Keratinocyte (primary cell): ENCODE data around the gene CASQ1. TPM values are rescaled to one million over a fixed set of nuclear protein-coding genes. Genes with fewer than 3 reads are reported as not detected.

Experiments used
- DNase-seq: peaks from one replicate; pipeline ENCODE4 v3.0.0-alpha.2; 2011; ENCODE audit warnings: low read depth, missing footprints, low spot score
- FAIRE-seq: peaks from 2 replicates; lab custom pipeline; 2011; peaks lifted over from hg19 to GRCh38; lab: Jason Lieb, UNC
- H2AFZ ChIP-seq: 2 replicates; pipeline ENCODE4 v1.6.0; 2012; ENCODE audit warnings: low read length, control low read depth, inconsistent platforms; ENCODE audit not compliant: control insufficient read depth
- H3K27ac ChIP-seq: 2 replicates; pipeline ENCODE4 v1.5.1; 2011; ENCODE audit warnings: low read length; ENCODE audit not compliant: control insufficient read depth, insufficient read depth
- H3K27me3 ChIP-seq: 3 replicates; pipeline ENCODE4 v1.6.0; 2011; ENCODE audit warnings: low read length; ENCODE audit not compliant: control insufficient read depth, insufficient read depth; ENCODE audit errors: extremely low read depth
- H3K36me3 ChIP-seq, 2 experiments: 2 replicates in 1 of 2; 3 replicates in 1 of 2; pipeline ENCODE4 v1.5.1; 2011; ENCODE audit warnings: low read length in 2 of 2, mild to moderate bottlenecking in 1 of 2; ENCODE audit not compliant: control insufficient read depth in 2 of 2, insufficient read depth in 2 of 2; ENCODE audit errors: extremely low read depth in 1 of 2
- H3K4me1 ChIP-seq: 3 replicates; pipeline ENCODE4 v1.5.1; 2011; ENCODE audit warnings: low read length; ENCODE audit not compliant: control insufficient read depth, insufficient read depth; ENCODE audit errors: extremely low read depth
- H3K4me2 ChIP-seq: 3 replicates; pipeline ENCODE4 v1.6.0; 2011; ENCODE audit warnings: low read depth, low read length; ENCODE audit not compliant: control insufficient read depth, insufficient read depth; ENCODE audit errors: extremely low read depth
- H3K4me3 ChIP-seq, 3 experiments: fragments of 200-600 bp in 1 of 3; sonication (generic) in 1 of 3; 2 replicates in 2 of 3; 3 replicates in 1 of 3; pipeline ENCODE4 v1.5.1; 2011 to 2016; ENCODE audit warnings: low read length in 3 of 3, mild to moderate bottlenecking in 3 of 3, control low read depth in 2 of 3, inconsistent platforms in 1 of 3, low read depth in 1 of 3, mixed read lengths in 1 of 3, mixed run types in 1 of 3, moderate library complexity in 1 of 3; ENCODE audit not compliant: control insufficient read depth in 2 of 3, insufficient read depth in 2 of 3; ENCODE audit errors: extremely low read depth in 1 of 3
- H3K79me2 ChIP-seq: 2 replicates; pipeline ENCODE4 v1.6.0; 2012; ENCODE audit warnings: low read length; ENCODE audit not compliant: control insufficient read depth, insufficient read depth
- H3K9ac ChIP-seq: 3 replicates; pipeline ENCODE4 v1.6.0; 2011; ENCODE audit warnings: low read length; ENCODE audit not compliant: control insufficient read depth, insufficient read depth; ENCODE audit errors: extremely low read depth
- H3K9me1 ChIP-seq: 3 replicates; pipeline ENCODE4 v1.6.0; 2011; ENCODE audit warnings: low read length; ENCODE audit not compliant: control insufficient read depth, insufficient read depth; ENCODE audit errors: extremely low read depth
- H3K9me3 ChIP-seq: 2 replicates; pipeline ENCODE4 v1.5.1; 2012; ENCODE audit warnings: low read depth, low read length; ENCODE audit not compliant: control insufficient read depth
- H4K20me1 ChIP-seq: 3 replicates; pipeline ENCODE4 v1.6.0; 2011; ENCODE audit warnings: low read length; ENCODE audit not compliant: control insufficient read depth, insufficient read depth; ENCODE audit errors: extremely low read depth
- CTCF ChIP-seq, 3 experiments: IDR thresholded peaks in 1 of 3; conservative IDR thresholded peaks in 1 of 3; optimal IDR thresholded peaks in 1 of 3; 2 replicates in 2 of 3; 3 replicates in 1 of 3; pipeline versions ENCODE3 to v1.5.1; 2011; ENCODE audit warnings: low read length in 3 of 3, mild to moderate bottlenecking in 3 of 3, moderate library complexity in 2 of 3, control low read depth in 1 of 3, inconsistent platforms in 1 of 3; ENCODE audit not compliant: insufficient read depth in 2 of 3; ENCODE audit errors: extremely low read depth in 1 of 3
- EZH2 ChIP-seq: IDR thresholded peaks from one replicate; pipeline ENCODE4 v1.6.1; 2012; ENCODE audit warnings: inconsistent platforms, mild to moderate bottlenecking, low read length, moderate library complexity
- dilution Hi-C: fragments of 300-500 bp; cut with MboI; formaldehyde crosslinking; loops from one replicate; pipeline ENCODE4 v1.7.0; 2020; ENCODE audit warnings: low sequenced_read_pairs; ENCODE audit not compliant: extremely low pct_ligation_motif_present
- polyA plus RNA-seq, 5 experiments: library from polyadenylated mRNA; depleted of rRNA in 3 of 5; stranded (reverse) in 3 of 5; stranded (forward) in 1 of 5; unstranded in 1 of 5; fragments of >200 nt; gene quantifications; 1 replicate in 1 of 5; 2 replicates in 3 of 5; 3 replicates in 1 of 5; pipeline versions ENCODE4 v1.2.1 to v1.2.3, GENCODE V29; 2011 to 2012; ENCODE audit warnings: missing spikeins in 2 of 5, low read depth in 1 of 5, low replicate concordance in 1 of 5

The CASQ1 gene
- polyA plus RNA-seq, 1 donor (not counting 4 experiments of a cell fraction or from before 2014, with no cell fraction given) = not detected

- Histone ChIP-seq H3K9ac (no peak overlapping the region), H4K20me1 (no peaks in the 10 kb centered on the region), H3K36me3 (peaks cover 6 to 30% of the 10 kb centered on the region in 2 experiments), H3K79me2 (no peaks in the 10 kb centered on the region), H3K4me1 (no peaks in the 10 kb centered on the region), H2AFZ (no peak overlapping the region), H3K9me3 (no peaks in the 10 kb centered on the region), H3K27me3 (no peaks in the 10 kb centered on the region), H3K9me1 (no peaks in the 10 kb centered on the region), H3K4me3 (no peak overlapping the region), H3K4me2 (no peak overlapping the region), H3K27ac (no peak overlapping the region)
- TF ChIP-seq EZH2 (no peak), CTCF (optimal IDR thresholded peaks at IDR 0.05 in 1 of 3, IDR thresholded peaks at IDR 0.05 in 1 of 3, conservative IDR thresholded peaks at IDR 0.05 in 1 of 3; ENCODE audit: extremely low read depth in 1 of 3, insufficient read depth in 2 of 3, low read length in 3 of 3) (no peak)
- DNase-seq (no peak), FAIRE-seq (no peak)
- dilution Hi-C loops = no loop called here
Measured at GRCh38 chr1:160236806-160237205, 46.4 kb downstream of the CASQ1 start.

GRCh38 chr1:160237558-160237957 lies 47.2 kb downstream of the CASQ1 start:
- no peaks in the 10 kb centered on the region for H3K9me3 ChIP-seq
- TF ChIP-seq EZH2 (no peak), CTCF (optimal IDR thresholded peaks at IDR 0.05 in 1 of 3, IDR thresholded peaks at IDR 0.05 in 1 of 3, conservative IDR thresholded peaks at IDR 0.05 in 1 of 3; ENCODE audit: extremely low read depth in 1 of 3, insufficient read depth in 2 of 3, low read length in 3 of 3) (no peak)
- H3K36me3 ChIP-seq = peaks cover 8 to 28% of the 10 kb centered on the region in 2 experiments

More at GRCh38 chr1:160237558-160237957, 47.2 kb downstream of the CASQ1 start:
- Histone ChIP-seq H3K79me2 (no peaks in the 10 kb centered on the region), H3K27ac (no peak overlapping the region), H4K20me1 (no peaks in the 10 kb centered on the region), H3K9ac (no peak overlapping the region), H3K4me2 (no peak overlapping the region), H3K9me1 (no peaks in the 10 kb centered on the region), H3K4me1 (no peaks in the 10 kb centered on the region), H3K27me3 (no peaks in the 10 kb centered on the region), H3K4me3 (no peak overlapping the region), H2AFZ (no peak overlapping the region)
- dilution Hi-C loops = no loop called here
- DNase-seq = no peak
- FAIRE-seq = no peak
